HL-60 (cell line): ENCODE results near the gene PCNA.

Experiments
- CTCF ChIP-seq: IDR thresholded peaks from one replicate; pipeline ENCODE4 v1.5.1; 2011; ENCODE audit warnings: low read length, control low read depth, inconsistent platforms; ENCODE audit not compliant: insufficient read depth
- GABPA ChIP-seq: IDR thresholded peaks from 2 replicates; pipeline ENCODE4 v1.6.1; 2012; ENCODE audit warnings: low read depth
- POLR2AphosphoS5 ChIP-seq: IDR thresholded peaks from 2 replicates; pipeline ENCODE4 v1.6.1; 2012; ENCODE audit warnings: low read depth
- REST ChIP-seq: IDR thresholded peaks from 2 replicates; pipeline ENCODE4 v1.6.1; 2012; ENCODE audit warnings: low read depth; ENCODE audit not compliant: insufficient replicate concordance

GRCh38 chr20:5136096-5136495 is 16.3 kb upstream of the PCNA start:
- TF ChIP-seq CTCF (no peak), REST (no peak), POLR2AphosphoS5 (no peak), GABPA (no peak)
